Memory B cell (primary cell): ENCODE data around the gene DENND2A.
"Not testable (repeated sequence)": the region's sequence is repeated elsewhere in the genome, so short reads cannot be mapped to it uniquely, and the experiment has no call there.

Source experiments
- ATAC-seq: fragments of 150-1000 bp; cut with Tn5 transposase; 2 replicates; pipeline ENCODE4 v1.10.0; 2021; ENCODE audit warnings: low read depth, mild to moderate bottlenecking, moderate library complexity
- DNase-seq, 2 donors: peaks; one replicate each; pipeline ENCODE4 v3.0.0; 2022; ENCODE audit warnings: low spot score in 2 of 2
- H3K27ac Mint-ChIP-seq: one replicate; pipeline ENCODE4 v1.8.0; 2022; ENCODE audit warnings: mild to moderate bottlenecking, moderate library complexity, mixed read lengths
- H3K27me3 Mint-ChIP-seq: one replicate; pipeline ENCODE4 v1.8.0; 2022; ENCODE audit warnings: mixed read lengths
- H3K36me3 Mint-ChIP-seq: one replicate; pipeline ENCODE4 v1.8.0; 2022; ENCODE audit warnings: mild to moderate bottlenecking, mixed read lengths
- H3K4me1 Mint-ChIP-seq: one replicate; pipeline ENCODE4 v1.8.0; 2022; ENCODE audit warnings: mixed read lengths
- H3K4me3 Mint-ChIP-seq: one replicate; pipeline ENCODE4 v1.8.0; 2022; ENCODE audit warnings: mild to moderate bottlenecking, moderate library complexity, mixed read lengths
- H3K9me3 Mint-ChIP-seq: one replicate; pipeline ENCODE4 v1.8.0; 2022; ENCODE audit warnings: mixed read lengths

Gene DENND2A

GRCh38 chr7:140533394-140533872, 107.2 kb downstream of the DENND2A start:
- Mint-ChIP-seq H3K36me3 (no peaks in the 10 kb centered on the region), H3K4me3 (no peak overlapping the region), H3K27me3 (peaks cover 4% of the 10 kb centered on the region), H3K4me1 (peaks cover 12% of the 10 kb centered on the region), H3K27ac (no peak overlapping the region), H3K9me3 (no peaks in the 10 kb centered on the region)
- ATAC-seq (no peak), DNase-seq (no peak)

- H3K9me3 Mint-ChIP-seq, H3K27me3 Mint-ChIP-seq, DNase-seq, H3K27ac Mint-ChIP-seq, ATAC-seq, H3K36me3 Mint-ChIP-seq, H3K4me1 Mint-ChIP-seq, H3K4me3 Mint-ChIP-seq: not testable (repeated sequence)
Observed at GRCh38 chr7:140529428-140529827, 111.2 kb downstream of the DENND2A start.

DNA sequence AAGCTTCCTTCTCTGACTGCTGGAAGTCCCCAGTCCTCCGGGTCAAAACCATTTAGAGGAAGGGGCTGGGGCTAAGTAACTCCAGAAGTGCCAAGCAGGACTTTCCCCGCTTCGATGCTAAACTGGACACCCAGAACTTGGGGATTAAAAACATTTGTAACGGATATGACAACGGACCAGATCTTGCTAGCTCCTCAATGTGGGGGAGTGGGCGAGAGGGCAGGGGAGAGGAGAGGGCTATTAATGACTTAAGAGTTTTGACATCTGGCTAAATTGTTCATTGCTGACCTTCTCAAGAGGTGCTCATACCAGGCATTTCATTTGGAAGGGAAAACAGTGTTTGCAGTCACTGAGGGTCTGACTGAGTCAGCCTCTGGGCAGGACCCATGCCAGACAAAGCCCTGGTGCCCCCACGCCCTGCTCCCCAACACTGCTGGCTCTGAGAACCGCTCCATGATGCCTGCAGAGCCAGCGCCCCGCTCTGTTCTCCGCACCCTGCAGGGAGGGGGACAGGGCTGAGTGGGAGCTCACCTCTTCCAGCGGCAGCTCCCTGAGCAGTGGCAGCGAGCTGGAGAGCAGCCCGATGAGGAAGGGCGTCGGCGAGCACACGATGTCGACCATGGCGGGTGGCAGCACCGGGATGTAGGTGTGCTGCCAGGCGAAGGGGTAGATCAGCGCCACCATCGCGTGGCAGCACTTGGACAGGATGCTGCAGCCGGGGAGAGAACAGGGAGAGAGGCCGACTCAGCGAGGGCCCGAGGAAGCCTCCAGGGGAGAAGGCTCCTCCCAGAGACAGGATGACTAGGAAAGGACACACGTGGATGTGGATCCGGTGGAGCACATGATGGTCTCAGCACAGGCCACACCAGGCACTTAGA, 113.6 kb downstream of the DENND2A start:
- Mint-ChIP-seq H3K36me3 (no peaks in the 10 kb centered on the region), H3K27ac (no peak overlapping the region), H3K4me3 (no peak overlapping the region), H3K4me1 (peaks cover 2% of the 10 kb centered on the region), H3K27me3 (peaks cover 5% of the 10 kb centered on the region), H3K9me3 (no peaks in the 10 kb centered on the region)
- ATAC-seq, result no peak
- no peak for DNase-seq

DNA sequence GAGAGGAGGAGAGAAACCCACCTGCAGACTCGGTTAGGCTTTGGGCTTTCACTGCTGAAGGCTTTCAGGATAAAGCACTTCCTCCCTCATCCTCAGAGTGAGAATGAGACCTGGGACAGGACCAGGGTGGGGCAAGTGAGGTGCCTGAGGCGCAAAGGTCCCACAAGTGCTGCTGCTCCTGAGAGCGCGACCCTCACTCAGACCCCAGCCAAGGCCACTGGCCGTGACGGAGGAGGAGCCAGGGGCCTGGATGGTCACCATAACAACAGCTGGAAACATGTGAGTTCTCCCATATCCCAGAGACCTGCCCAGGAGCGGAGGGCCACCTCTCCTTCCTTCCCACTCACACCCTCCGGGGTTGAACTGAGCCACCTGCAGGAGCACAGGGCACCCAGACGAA, 114.4 kb downstream of the DENND2A start:
- H3K36me3 Mint-ChIP-seq, result no peaks in the 10 kb centered on the region
- H3K4me3 Mint-ChIP-seq, result no peak overlapping the region
- ATAC-seq, result no peak
- no peak overlapping the region for H3K27ac Mint-ChIP-seq
- DNase-seq, result no peak
- H3K4me1 Mint-ChIP-seq, result peaks cover 2% of the 10 kb centered on the region
- peaks cover 5% of the 10 kb centered on the region for H3K27me3 Mint-ChIP-seq
- H3K9me3 Mint-ChIP-seq, result no peaks in the 10 kb centered on the region

- no peak overlapping the region for H3K4me3 Mint-ChIP-seq
- ATAC-seq (no peak), DNase-seq (no peak)
- no peaks in the 10 kb centered on the region for H3K9me3 Mint-ChIP-seq
- H3K4me1 Mint-ChIP-seq, result peaks cover 2% of the 10 kb centered on the region
- H3K36me3 Mint-ChIP-seq, result no peaks in the 10 kb centered on the region
- peaks cover 4% of the 10 kb centered on the region for H3K27me3 Mint-ChIP-seq
- no peak overlapping the region for H3K27ac Mint-ChIP-seq
Observed at GRCh38 chr7:140525743-140526142, 114.9 kb downstream of the DENND2A start.

GRCh38 chr7:140521421-140521820, 119.2 kb downstream of the DENND2A start:
- H3K36me3 Mint-ChIP-seq, result no peaks in the 10 kb centered on the region
- peaks cover 8% of the 10 kb centered on the region for H3K27me3 Mint-ChIP-seq
- DNase-seq, result no peak
- ATAC-seq, result no peak
- peaks cover 6% of the 10 kb centered on the region for H3K4me1 Mint-ChIP-seq
- H3K27ac Mint-ChIP-seq, result peak overlapping the region; percentile 16
- no peak overlapping the region for H3K4me3 Mint-ChIP-seq
- H3K9me3 Mint-ChIP-seq, result no peaks in the 10 kb centered on the region

DNA sequence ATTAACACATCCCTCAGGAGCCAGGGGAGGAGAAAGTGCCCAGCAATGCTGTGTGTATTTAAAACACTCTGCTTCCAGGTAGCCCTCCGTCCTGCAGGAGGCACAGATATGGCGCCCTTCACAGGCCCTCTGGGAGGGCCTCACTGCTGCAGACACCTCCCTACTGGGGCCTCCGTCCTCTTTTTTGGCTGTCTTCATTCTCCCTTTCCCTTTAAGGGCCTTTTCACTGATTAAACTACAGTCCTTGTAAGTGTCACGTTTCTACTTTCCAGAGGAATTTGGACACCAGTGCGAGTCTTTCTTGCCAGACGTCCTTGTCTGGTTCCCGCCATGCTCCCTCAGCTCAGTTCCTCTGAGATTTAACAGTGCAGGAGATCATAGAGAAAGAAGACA, 121.6 kb downstream of the DENND2A start:
- Mint-ChIP-seq H3K36me3 (no peaks in the 10 kb centered on the region), H3K4me3 (no peak overlapping the region), H3K9me3 (no peaks in the 10 kb centered on the region), H3K27me3 (peaks cover 8% of the 10 kb centered on the region), H3K27ac (no peak overlapping the region), H3K4me1 (peaks cover 4% of the 10 kb centered on the region)
- no peak for DNase-seq
- no peak for ATAC-seq

DNA sequence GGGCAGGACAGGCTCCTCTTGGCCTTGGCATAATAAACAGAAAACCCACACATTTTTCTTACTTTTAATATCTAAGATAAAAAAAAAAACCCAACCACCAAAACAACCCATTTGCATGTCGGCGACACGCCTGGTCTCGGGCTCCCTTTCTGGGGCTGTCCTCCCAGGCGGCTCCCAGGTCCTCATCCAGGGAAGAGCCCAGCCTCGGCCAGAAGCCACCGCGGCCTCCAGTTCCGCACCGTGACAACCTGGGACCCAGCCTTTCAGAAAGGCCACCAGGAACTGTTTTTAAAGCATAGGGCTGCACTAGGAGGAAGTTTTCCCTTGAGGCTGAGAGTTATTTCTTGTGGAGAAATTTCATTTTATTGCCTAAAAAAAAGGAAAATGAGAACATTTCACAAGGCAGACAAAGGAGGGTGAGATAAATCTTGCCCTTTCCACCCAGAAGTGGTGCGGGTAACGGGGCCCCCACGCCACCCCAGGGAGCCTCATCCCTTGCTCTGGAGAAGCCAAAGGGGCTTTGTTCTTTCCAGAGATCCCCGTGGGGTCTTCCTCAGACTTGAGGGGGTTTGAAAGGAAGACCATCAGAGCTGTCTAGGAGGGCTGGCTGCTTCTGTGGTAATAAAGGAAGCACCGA, 122.1 kb downstream of the DENND2A start:
- DNase-seq (no peak), ATAC-seq (no peak)
- H3K27ac Mint-ChIP-seq, result peak overlapping the region; percentile 62
- no peaks in the 10 kb centered on the region for H3K36me3 Mint-ChIP-seq
- H3K9me3 Mint-ChIP-seq, result no peaks in the 10 kb centered on the region
- H3K4me1 Mint-ChIP-seq, result peaks cover 4% of the 10 kb centered on the region
- peaks cover 8% of the 10 kb centered on the region for H3K27me3 Mint-ChIP-seq
- no peak overlapping the region for H3K4me3 Mint-ChIP-seq

DNA sequence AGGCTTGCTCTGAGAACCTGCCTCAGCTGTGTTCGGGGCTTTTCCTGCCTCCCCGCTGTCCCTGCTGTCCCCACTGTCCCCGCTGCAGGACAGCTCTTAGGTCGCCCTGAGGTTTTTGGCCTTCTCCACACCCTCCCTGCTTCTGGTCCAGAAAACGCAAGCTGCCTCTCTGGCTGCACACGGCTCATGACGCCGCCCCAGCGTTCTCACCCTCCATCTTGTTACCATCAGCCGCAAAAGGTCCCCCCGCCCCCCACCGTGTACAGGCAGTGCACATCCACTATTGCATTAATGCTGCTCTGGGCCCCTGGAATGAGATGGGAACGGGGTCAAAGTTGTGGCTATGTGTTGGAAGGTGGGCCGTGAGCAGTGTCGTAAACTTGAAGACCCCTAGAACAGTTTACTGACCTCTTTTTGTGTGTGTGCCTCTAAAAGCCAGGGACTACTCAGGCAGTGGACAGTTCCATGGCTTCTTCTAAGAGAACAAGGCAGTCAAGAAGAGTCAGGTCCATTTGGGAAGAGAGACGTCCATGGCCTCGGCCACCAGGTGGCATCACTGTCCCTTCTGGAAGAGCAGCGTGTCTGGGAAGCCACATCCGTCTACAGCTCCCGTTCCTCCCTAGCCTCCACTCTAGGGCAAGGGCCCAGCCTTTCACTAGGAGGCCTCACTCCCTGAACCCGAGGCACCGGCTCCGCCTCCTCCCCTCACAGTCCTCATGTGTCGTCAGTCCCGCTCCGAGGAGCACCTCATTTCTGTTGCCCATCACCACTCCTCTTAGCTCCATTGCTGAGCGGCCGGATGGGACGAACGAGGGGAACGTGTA, 122.9 kb downstream of the DENND2A start:
- Mint-ChIP-seq H3K4me3 (peak overlapping the region; percentile 55), H3K27me3 (peaks cover 8% of the 10 kb centered on the region)
- ATAC-seq, result peak; percentile 74

DNA sequence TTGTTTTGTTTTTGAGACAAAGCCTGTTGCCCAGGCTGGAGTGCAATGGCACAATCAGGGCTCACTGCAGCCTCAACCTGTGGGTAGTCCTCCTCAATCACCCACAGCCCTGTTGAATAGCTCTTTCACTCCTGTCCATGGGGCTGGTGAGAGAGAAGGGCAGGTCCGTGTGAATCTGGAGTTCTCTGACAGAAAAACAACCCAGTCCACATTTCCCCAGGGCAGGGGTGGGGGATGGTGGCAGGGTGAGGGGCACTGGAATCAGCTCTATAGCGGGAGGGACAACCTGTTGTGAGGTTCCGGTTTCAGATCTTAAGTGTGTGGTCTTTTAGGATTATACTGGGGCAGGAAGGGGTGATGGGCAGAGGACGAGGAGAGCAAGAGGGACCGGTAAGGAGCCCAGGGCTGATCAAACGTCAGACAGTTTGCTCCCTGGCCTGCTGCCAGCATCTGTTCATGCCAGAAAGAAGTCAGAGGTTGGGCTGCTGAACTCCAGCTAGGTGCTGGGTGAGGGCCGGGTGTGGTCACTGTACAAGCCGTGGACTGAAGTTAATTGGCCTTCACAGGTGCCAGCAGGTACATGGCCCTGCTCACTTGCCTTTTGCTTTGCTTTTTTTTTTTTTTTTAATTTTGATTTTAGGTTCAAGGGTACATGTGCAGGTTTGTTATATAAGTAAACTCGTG, 128.2 kb downstream of the DENND2A start:
- Mint-ChIP-seq H3K4me1 (no peaks in the 10 kb centered on the region), H3K27me3 (peaks cover under 1% of the 10 kb centered on the region), H3K36me3 (no peaks in the 10 kb centered on the region), H3K4me3 (no peak overlapping the region), H3K27ac (no peak overlapping the region), H3K9me3 (no peaks in the 10 kb centered on the region)
- ATAC-seq (no peak), DNase-seq (no peak)

More for the DNA sequence above, 122.9 kb downstream of the DENND2A start:
- Mint-ChIP-seq H3K9me3 (no peaks in the 10 kb centered on the region), H3K4me1 (peaks cover 4% of the 10 kb centered on the region), H3K27ac (peak overlapping the region; percentile 62), H3K36me3 (no peaks in the 10 kb centered on the region)
- DNase-seq, result peak; percentile 62 to 64

DNA sequence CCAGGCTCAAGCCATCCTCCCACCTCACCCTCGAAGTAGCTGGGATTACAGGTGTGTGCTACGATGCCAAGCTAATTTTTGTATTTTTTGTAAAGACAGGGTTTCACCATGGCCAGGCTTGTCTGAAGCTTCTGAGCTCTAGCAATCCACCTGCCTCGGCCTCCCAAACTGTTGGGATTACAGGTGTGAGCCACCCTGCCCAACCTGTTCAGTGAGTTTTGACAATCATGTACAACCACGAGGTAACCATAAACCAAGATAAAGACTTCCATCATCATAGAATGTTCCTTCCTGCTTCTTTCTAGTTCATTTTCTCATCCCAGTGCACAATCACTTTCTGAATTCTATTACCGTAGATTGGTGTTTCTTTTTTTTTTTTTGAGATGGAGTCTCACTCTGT, 130.8 kb downstream of the DENND2A start:
- ATAC-seq, result no peak
- Mint-ChIP-seq H3K36me3 (no peaks in the 10 kb centered on the region), H3K4me1 (no peaks in the 10 kb centered on the region), H3K27me3 (no peaks in the 10 kb centered on the region), H3K27ac (no peak overlapping the region), H3K9me3 (no peaks in the 10 kb centered on the region), H3K4me3 (no peak overlapping the region)
- DNase-seq, result no peak

DNA sequence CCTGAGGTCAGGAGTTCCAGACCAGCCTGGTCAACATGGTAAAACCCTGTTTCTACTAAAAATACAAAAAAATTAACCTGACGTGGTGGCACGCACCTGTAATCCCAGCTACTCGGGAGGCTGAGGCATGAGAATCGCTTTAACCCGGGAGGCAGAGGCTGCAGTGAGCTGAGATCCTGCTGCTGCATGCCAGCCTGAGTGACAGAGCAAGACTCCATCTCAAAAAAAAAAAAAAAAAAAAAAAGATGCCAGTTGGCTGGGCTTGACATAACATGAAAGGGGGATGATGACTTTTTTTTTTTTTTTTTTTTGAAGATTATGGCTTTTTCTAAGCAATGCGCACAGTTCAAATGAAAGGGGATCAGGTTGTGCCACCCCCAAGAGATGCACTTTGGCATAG, 133.1 kb downstream of the DENND2A start:
- not testable (repeated sequence) for H3K4me1 Mint-ChIP-seq, H3K36me3 Mint-ChIP-seq, H3K27ac Mint-ChIP-seq, H3K9me3 Mint-ChIP-seq, DNase-seq, H3K4me3 Mint-ChIP-seq, H3K27me3 Mint-ChIP-seq, ATAC-seq

DNA sequence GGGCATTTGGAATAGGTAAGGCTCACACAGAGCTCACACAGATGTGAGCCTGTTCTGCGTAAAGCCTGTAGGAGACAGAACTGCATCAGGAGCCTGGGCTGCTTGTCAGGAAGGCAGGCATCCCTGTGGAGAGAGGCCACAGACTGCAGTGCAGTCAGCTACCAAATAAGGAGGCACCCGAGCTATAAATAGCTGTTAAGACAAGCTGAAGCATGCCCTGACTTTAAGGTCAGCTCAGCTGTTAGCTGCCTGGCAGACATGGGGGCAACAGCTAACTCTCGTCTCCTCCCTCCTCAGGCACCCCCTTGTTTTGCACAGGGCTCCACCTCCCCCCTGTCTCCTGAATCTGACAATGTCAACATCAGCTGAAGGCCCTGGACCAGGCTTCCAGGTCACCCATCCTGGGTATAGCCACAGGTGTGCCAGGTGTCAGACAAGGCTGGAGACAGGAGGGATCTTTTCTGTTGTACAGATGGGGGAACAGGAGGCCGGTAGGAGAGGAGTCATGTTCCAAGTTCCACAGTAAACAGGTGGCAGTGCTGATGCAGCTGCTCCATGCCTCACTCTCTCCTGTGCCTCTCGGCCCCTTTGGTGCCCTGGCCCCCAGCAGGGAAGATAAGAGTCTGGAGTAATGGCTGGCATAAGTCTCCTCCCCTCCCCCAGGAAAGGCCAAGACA, 133.7 kb downstream of the DENND2A start:
- no peaks in the 10 kb centered on the region for H3K27me3 Mint-ChIP-seq
- H3K4me1 Mint-ChIP-seq, result no peaks in the 10 kb centered on the region
- H3K9me3 Mint-ChIP-seq, result no peaks in the 10 kb centered on the region
- H3K36me3 Mint-ChIP-seq, result no peaks in the 10 kb centered on the region
- no peak for ATAC-seq
- no peak overlapping the region for H3K27ac Mint-ChIP-seq
- no peak for DNase-seq
- no peak overlapping the region for H3K4me3 Mint-ChIP-seq
